NT2/D1 (cell line): ENCODE data around the gene GPS2.

Experiments
- DNase-seq: peaks from one replicate; pipeline ENCODE4 v3.0.0-alpha.2; 2011; ENCODE audit warnings: low read depth, low spot score
- H3K27me3 ChIP-seq: 2 replicates; pipeline ENCODE4 v1.6.0; 2011; ENCODE audit warnings: mild to moderate bottlenecking; ENCODE audit not compliant: insufficient read length, insufficient read depth
- H3K36me3 ChIP-seq: 2 replicates; pipeline ENCODE4 v1.6.1; 2011; ENCODE audit warnings: mild to moderate bottlenecking, low read length, mixed read lengths; ENCODE audit not compliant: insufficient read depth, insufficient read length
- H3K4me1 ChIP-seq: 2 replicates; pipeline ENCODE4 v1.5.1; 2011; ENCODE audit not compliant: insufficient read depth, insufficient read length
- H3K4me3 ChIP-seq: 2 replicates; pipeline ENCODE4 v1.5.1; 2011; ENCODE audit warnings: low read depth; ENCODE audit not compliant: insufficient read length
- H3K9ac ChIP-seq: 2 replicates; pipeline ENCODE4 v1.6.0; 2011; ENCODE audit warnings: low read depth; ENCODE audit not compliant: insufficient read length
- H3K9me3 ChIP-seq: 2 replicates; pipeline ENCODE4 v1.5.1; 2011; ENCODE audit warnings: mild to moderate bottlenecking, low read length; ENCODE audit not compliant: insufficient read depth
- SUZ12 ChIP-seq: IDR thresholded peaks from 2 replicates; pipeline ENCODE4 v1.6.1; 2011; ENCODE audit not compliant: insufficient read length, insufficient read depth; ENCODE audit errors: extremely low read depth
- YY1 ChIP-seq: IDR thresholded peaks from 2 replicates; pipeline ENCODE4 v1.6.1; 2011; ENCODE audit not compliant: insufficient read length, insufficient read depth
- ZNF274 ChIP-seq: IDR thresholded peaks from 2 replicates; pipeline ENCODE4 v1.6.1; 2011; ENCODE audit warnings: mild to moderate bottlenecking, low read depth, low read length

Gene GPS2

DNA sequence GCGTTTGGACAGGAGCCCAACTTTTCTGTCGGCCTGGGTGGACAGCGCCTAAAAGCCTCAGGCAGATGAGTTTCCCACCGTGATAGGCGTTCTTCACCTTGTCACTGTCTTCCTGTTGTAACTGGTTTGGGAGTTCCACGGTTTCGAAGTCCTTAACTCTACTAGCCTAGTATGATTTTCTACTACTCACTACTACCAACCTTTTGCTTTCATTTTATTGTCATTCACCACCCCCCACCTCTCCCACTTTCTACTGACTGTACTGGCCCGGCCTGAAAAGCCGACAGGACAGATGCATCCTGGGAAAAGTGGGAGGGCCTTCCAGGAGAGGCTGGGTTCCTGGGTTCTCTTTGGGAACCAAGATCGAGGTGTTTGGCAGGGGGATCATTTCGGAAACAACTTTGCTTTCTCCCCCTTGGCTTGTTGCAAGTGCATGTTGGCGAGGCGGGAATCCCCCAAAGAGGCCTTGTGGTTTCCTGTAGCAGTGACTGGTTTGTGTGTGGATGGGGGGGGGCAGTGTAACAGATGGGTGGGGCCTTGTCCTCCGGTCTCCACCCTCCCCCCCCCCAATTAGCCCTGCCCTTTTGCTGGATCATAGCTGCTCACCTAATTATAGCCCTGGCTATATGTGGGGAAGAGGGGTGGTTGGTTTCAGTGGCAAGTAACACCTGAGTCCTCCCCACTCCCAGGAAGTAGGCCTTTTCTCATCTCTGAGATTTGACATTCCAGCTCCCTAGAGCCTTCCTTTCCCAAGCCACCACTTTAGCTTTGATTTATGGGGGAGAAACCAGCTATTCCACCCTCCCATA is 6.3 kb downstream of the GPS2 start:
- Histone ChIP-seq H3K4me3 (peak overlapping the region; percentile 94), H3K27me3 (no peaks in the 10 kb centered on the region), H3K4me1 (peaks cover 10% of the 10 kb centered on the region), H3K36me3 (peaks cover 52% of the 10 kb centered on the region), H3K9ac (peak overlapping the region; percentile 96), H3K9me3 (no peaks in the 10 kb centered on the region)
- DNase-seq, result no peak
- TF ChIP-seq ZNF274, result no peak
- TF ChIP-seq SUZ12, result no peak
- no peak for TF ChIP-seq YY1

DNA sequence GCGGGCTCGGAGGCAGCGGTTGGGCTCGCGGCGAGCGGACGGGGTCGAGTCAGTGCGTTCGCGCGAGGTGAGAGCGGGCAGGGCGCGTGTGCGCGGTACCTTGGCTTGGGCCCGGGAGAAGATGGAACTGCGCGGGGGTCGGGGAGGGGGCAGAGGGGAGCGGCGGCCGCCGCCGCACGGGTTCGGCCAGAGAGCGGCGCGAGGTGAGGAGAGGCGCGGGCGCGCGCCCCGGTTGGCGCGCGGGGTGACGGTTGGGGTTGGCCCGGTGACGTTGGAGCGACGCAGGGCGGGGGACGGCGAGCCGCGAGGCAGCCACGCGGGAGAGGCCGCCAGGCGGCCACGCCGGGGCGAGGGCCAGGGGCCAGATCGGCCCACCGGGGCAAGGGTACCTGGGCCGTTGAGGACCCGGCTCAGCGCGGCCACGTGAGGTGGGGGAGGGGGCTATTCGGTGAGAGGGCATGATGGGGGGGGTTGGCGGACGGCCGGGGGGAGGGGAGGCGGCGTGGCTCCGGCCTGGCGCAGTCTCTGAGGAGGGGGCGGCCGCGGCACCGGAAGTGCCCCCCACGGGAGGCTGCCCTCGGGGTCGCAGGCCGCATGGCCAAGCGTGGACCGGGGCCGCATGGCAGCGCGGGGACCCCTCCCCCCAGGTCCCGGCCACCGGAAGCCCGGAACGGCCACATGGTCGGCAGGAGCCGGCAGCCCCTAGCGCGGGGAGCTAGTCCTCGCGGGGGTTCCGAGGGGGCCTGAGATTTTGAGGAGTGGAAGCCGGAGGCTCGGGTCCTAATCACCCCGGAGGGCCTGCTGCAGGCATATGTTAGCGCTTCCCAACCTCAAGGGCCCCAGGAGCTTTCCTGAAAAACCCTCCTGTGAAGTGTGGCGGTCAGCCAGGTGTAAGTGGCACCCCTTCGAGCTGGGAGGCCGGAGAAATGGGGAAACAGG is 7.2 kb downstream of the GPS2 start:
- H3K9me3 ChIP-seq, result no peaks in the 10 kb centered on the region
- H3K4me1 ChIP-seq, result peaks cover 6% of the 10 kb centered on the region
- peaks cover 43% of the 10 kb centered on the region for H3K36me3 ChIP-seq
- H3K4me3 ChIP-seq, result peak overlapping the region; percentile 94
- no peak for DNase-seq
- TF ChIP-seq YY1, result no peak
- no peak for TF ChIP-seq ZNF274
- no peak for TF ChIP-seq SUZ12
- H3K9ac ChIP-seq, result peak overlapping the region; percentile 96
- no peaks in the 10 kb centered on the region for H3K27me3 ChIP-seq

DNA sequence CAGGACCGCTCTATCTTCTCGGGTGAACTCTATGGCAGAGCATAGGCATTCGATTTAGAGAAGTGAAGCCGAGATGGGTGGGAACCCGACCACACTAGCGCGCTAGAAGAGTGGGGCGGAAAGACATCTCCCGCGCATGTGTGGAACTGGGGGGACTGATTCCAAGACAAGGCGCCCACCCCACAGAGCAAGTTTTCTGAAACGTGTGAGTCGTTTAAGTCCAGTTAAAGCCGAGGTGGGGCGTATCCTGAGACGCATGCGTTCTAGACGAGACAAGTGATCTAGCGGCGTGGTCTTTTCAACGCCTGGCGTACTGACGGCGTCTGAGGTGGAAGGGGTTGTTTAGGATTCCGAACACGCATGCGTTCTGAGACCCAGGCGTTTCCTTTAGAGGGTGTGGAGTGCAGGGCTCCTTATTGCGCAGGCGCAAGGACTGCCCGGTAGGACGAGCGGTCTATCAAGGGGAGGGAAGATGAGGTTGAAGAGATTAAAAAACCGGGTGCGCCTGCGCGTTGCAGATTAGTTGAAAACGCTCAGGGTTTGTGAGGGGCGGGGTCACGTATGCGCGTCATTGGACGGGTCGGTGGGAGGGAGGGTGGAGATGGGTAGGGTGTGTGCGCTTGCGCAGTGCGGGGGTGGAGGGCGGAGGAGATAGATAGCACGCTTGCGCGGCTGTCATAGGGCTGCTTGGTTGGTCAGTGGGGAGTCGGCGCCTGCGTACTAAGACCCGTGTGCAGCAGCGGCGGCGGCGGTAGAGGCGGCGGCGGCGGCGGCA is 8.1 kb downstream of the GPS2 start, which contains the start of gene EIF5A:
Gene EIF5A, plus strand, starts transcription at position 718 of the 775 bp plus-strand sequence. CDS start 2,008 bp downstream, outside the sequence.
- Histone ChIP-seq H3K9ac (peak within 1 kb of the TSS; percentile 96), H3K27me3 (no peaks in the 10 kb centered on the region), H3K9me3 (no peaks in the 10 kb centered on the region), H3K4me3 (peak within 1 kb of the TSS; percentile 94), H3K36me3 (peaks cover 35% of the 10 kb centered on the region), H3K4me1 (peaks cover 4% of the 10 kb centered on the region)
- no peak for TF ChIP-seq SUZ12
- no peak for TF ChIP-seq ZNF274
- TF ChIP-seq YY1, result no peak
- DNase-seq, result peak; percentile 97

DNA sequence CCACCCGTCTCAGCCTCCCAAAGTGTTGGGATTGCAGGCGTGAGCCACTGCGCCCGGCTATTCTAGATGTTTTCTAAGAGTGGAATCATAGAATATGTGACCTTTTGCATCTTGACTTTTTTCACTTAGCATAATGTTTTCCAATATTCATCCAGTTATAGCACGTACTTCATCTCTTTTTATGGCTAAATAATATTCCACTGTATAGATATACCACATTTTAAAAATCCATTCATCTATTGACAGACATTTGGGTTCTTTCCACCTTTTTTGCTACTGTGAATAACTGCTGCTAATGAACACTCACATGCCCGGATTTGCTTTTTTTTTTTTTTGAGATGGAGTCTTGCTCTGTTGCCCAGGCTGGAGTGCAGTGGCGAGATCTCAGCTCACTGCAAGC is 11.0 kb downstream of the GPS2 start:
- TF ChIP-seq YY1, result no peak
- no peak for TF ChIP-seq SUZ12
- TF ChIP-seq ZNF274, result no peak
- no peak overlapping the region for H3K4me3 ChIP-seq

DNA sequence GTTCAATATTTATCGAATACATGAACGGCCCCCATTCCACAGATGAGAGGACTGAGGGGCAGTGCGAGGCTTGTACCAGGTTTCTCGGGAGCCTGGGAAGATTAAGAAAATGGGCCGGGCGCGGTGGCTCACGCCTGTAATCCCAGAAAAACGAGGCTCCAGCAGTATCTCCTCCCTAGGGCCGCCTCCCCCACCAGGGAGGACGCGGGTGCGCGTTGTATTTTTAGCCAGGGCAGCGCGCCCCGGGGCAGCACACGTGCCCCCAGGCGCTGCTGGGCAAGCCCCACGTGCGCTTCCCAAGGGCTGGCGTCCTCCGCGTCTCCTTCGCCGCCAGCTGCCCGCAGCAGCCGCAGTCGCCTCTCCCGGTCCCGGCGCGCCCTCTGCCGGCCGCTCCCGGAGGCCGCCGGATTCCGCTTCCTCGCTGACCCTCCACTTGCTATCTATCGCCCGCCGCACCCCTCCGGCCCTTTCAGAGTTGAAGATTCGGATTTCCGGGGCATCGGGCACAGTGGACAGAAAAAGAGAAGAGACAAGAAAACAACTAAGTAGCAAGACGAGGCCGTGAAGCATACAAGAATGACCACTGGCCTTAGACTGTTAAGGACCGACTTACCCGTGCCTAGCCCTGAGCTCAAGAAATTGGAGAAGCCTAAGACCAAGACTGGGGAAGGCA is 18.8 kb downstream of the GPS2 start:
- no peaks in the 10 kb centered on the region; the same call in 1 of the 2 replicates for H3K9me3 ChIP-seq
- no peak for DNase-seq
- H3K4me3 ChIP-seq, result no peak overlapping the region
- H3K4me1 ChIP-seq, result peaks cover 9% of the 10 kb centered on the region
- peak overlapping the region; percentile 42 for H3K9ac ChIP-seq
- H3K27me3 ChIP-seq, result peaks cover 12% of the 10 kb centered on the region
- TF ChIP-seq YY1 (no peak), ZNF274 (no peak), SUZ12 (no peak)
- no peaks in the 10 kb centered on the region for H3K36me3 ChIP-seq

More for the DNA sequence above, 11.0 kb downstream of the GPS2 start:
- no peaks in the 10 kb centered on the region for H3K27me3 ChIP-seq
- no peak for DNase-seq
- H3K9me3 ChIP-seq, result no peaks in the 10 kb centered on the region
- no peak overlapping the region for H3K9ac ChIP-seq
- no peaks in the 10 kb centered on the region for H3K4me1 ChIP-seq
- peaks cover 8% of the 10 kb centered on the region for H3K36me3 ChIP-seq
